C4-2B (cell line): Measurements from ENCODE around the gene CTF1.

ENCODE experiments used
- CTCF ChIP-seq: fragments of 450-650 bp; conservative IDR thresholded peaks from 2 replicates; pipeline ENCODE4 v1.5.1; 2017; ENCODE audit warnings: mild to moderate bottlenecking
- ZFX ChIP-seq: fragments of 450-650 bp; IDR thresholded peaks from 2 replicates; pipeline ENCODE4 v1.6.1; 2017

DNA sequence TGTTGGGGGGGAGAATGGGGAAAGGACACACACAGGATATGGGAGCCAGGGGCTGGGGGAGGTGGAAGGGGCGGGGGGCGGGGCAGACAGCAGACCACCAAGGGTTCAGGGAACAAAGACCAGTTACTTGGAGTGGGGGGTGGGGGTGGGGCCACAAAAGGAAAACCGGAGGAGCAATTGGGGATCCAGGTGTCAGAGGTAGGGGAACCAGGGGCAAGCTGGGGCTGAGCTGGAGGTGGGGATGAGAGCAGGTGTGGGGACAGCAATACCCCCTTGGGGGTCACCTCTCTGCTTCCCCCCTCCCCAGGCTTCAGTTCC lies 51.1 kb downstream of the CTF1 start:
- TF ChIP-seq CTCF (no peak), ZFX (no peak)
